Kidney (tissue), 14 donors: ENCODE measurements around the gene THADA. TPM values are rescaled to one million over a fixed set of nuclear protein-coding genes. Genes with fewer than 3 reads are reported as not detected.

ENCODE experiments used
- DNase-seq, 5 donors: peaks; one replicate each; pipeline ENCODE4 v3.0.0-alpha.2; 2013 to 2020
- FAIRE-seq: peaks from 2 replicates; lab custom pipeline; 2012; peaks lifted over from hg19 to GRCh38; lab: Jason Lieb, UNC
- H3K27ac ChIP-seq, 2 donors: one replicate each; pipeline ENCODE4 v1.7.0; 2013; ENCODE audit warnings: low read depth in 2 of 2, low read length in 2 of 2, inconsistent platforms in 1 of 2
- H3K27me3 ChIP-seq: one replicate; pipeline ENCODE4 v1.7.1; 2013; ENCODE audit warnings: low read length, inconsistent platforms; ENCODE audit not compliant: control insufficient read depth, insufficient read depth
- H3K36me3 ChIP-seq, 3 donors: one replicate each; pipeline versions ENCODE4 v1.7.0 to v1.7.1; 2013; ENCODE audit warnings: low read length in 3 of 3, control low read depth in 1 of 3, inconsistent platforms in 1 of 3; ENCODE audit not compliant: insufficient read depth in 3 of 3, control insufficient read depth in 2 of 3
- H3K4me1 ChIP-seq, 3 donors: one replicate each; pipeline versions ENCODE4 v1.7.0 to v1.7.1; 2013; ENCODE audit warnings: low read length in 3 of 3, inconsistent platforms in 1 of 3, low read depth in 1 of 3; ENCODE audit not compliant: control insufficient read depth in 2 of 3, insufficient read depth in 2 of 3
- H3K4me3 ChIP-seq, 3 donors: one replicate each; pipeline versions ENCODE4 v1.7.0 to v1.8.1; 2013; ENCODE audit warnings: low read length in 3 of 3, control low read depth in 1 of 3, inconsistent platforms in 1 of 3
- H3K9ac ChIP-seq, 3 donors: one replicate each; pipeline versions ENCODE4 v1.7.0 to v1.7.1; 2013; ENCODE audit warnings: low read length in 3 of 3, control low read depth in 1 of 3, inconsistent platforms in 1 of 3
- H3K9me3 ChIP-seq, 3 donors: one replicate each; pipeline versions ENCODE4 v1.7.0 to v1.7.1; 2013; ENCODE audit warnings: low read length in 3 of 3, control low read depth in 1 of 3, inconsistent platforms in 1 of 3; ENCODE audit not compliant: control insufficient read depth in 2 of 3, insufficient read depth in 1 of 3
- intact Hi-C: fragments of 100-400 bp; cut with DNase I; formaldehyde crosslinking; loops from one replicate; pipeline ENCODE4 v1.11.1; 2022
- polyA plus RNA-seq: library from polyadenylated mRNA; stranded (reverse); fragments of 350-450 nt; fragmentation: Illumina TruSeq; extraction: RNeasy Lipid Tissue Mini Kit (QIAGEN cat#74804); gene quantifications from one replicate; pipeline ENCODE4 v1.2.3, GENCODE V29; 2014; ENCODE audit warnings: low read depth, low replicate concordance; ENCODE audit not compliant: insufficient read depth
- total RNA-seq: library from RNA; stranded (reverse); fragmentation: NEBNext Ultra II Directional; extraction: Animal tissue kit (Norgen Biotek cat#: 25700); gene quantifications from one replicate; pipeline ENCODE4 v1.2.1, GENCODE V29; 2021
- TF ChIP-seq, protein P1 (sequence below): IDR thresholded peaks from 3 replicates; pipeline ENCODE4 v1.5.1; 2012; ENCODE audit warnings: mild to moderate bottlenecking, moderate library complexity, borderline replicate concordance; ENCODE audit not compliant: insufficient read depth; ENCODE audit errors: extremely low read depth
- donor health status: control.
- donor health status: control.
- donor health status: control.
- donor health status: control.
- donor health status: control.
- donor health status: DM: yes; HTN: yes; CAD: no.
- donor health status: Normal renal cell carcinoma (clear cell type).

The THADA gene
- total and polyA plus RNA-seq, 2 donors from 2014 or later, result 21.4 to 45.1 TPM

DNA sequence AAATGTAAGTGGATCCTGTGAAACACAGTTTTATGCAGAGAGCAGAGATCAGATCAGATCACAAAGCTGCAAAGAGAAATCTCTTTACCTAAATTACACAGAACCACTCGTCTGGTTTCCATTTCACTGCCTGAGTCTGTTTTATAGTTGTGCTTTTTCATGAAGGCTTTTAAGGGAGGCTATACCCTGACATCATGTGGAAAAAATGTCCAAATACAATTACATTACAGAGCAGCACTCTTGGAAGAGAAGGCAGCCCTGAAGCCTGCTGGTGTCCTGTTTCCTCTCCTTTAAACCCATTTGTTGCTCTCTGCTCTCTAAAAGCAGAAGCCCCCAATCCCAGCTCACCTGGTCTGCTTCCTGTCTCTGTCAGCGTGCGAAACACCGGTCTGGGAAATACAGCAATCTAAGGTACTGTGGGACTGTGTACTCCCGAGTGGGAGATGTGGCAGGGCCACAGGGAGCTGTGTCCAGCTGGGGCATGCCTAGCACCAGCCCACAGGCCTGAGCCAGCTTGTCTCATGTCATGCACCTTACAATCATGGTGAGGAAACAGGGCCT, 344.6 kb downstream of the THADA start:
- TF ChIP-seq, protein P1, sequence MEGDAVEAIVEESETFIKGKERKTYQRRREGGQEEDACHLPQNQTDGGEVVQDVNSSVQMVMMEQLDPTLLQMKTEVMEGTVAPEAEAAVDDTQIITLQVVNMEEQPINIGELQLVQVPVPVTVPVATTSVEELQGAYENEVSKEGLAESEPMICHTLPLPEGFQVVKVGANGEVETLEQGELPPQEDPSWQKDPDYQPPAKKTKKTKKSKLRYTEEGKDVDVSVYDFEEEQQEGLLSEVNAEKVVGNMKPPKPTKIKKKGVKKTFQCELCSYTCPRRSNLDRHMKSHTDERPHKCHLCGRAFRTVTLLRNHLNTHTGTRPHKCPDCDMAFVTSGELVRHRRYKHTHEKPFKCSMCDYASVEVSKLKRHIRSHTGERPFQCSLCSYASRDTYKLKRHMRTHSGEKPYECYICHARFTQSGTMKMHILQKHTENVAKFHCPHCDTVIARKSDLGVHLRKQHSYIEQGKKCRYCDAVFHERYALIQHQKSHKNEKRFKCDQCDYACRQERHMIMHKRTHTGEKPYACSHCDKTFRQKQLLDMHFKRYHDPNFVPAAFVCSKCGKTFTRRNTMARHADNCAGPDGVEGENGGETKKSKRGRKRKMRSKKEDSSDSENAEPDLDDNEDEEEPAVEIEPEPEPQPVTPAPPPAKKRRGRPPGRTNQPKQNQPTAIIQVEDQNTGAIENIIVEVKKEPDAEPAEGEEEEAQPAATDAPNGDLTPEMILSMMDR, result no peak
- no peak overlapping the region for H3K4me3 ChIP-seq
- peak overlapping the region in 1 of 2 donors; percentile 20 for H3K27ac ChIP-seq
- DNase-seq (peak in 3 of 5 donors; percentile 62 to 94 (median 91)), FAIRE-seq (no peak)
- H3K9ac ChIP-seq, result peak overlapping the region in 1 of 3 donors; percentile 3
- no peaks in the 10 kb centered on the region for H3K36me3 ChIP-seq
- H3K4me1 ChIP-seq, result peaks cover 0 to 4% (median 3%) of the 10 kb centered on the region in 3 donors
- intact Hi-C loops, result no loop called here
- H3K27me3 ChIP-seq, result no peaks in the 10 kb centered on the region
- no peaks in the 10 kb centered on the region for H3K9me3 ChIP-seq

DNA sequence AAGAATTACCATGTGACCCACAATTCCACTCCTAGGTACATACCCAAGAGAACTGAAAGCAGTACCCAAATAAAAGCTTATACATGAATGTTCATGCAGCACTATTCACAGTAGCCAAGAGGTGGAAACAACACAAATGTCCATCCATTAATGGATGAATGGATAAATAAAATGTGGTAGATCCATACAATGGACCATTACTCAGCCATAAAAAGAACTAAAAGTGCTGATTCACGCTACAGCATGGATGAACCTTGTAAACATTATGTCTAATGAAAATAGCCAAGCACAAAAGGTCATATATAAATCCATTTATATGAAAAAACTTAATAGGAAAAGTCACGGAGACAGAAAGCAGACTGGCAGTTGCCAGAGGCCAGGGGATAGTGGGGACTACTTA, 345.8 kb downstream of the THADA start:
- TF ChIP-seq, protein P1, result no peak
- H3K27ac ChIP-seq, result no peak overlapping the region

DNA sequence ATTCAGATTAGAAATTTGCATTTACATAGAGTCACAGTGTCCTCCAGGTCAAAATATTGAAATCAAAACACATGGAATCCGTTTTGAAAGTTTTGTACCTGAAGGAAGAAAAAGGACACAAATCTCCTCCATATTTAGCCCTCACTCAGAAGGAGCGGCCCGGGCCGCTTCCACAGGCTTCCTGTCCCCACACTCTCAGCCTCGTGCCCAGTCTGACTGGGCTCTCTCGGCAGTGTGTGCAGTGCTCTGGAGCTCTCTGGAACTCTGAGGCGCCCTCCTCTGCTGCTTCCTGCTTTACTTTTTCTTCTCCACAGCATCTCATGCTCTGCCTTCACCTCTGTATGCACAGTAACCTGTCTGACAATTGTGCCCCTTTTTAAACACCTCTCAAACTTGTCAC, 347.2 kb downstream of the THADA start:
- H3K4me1 ChIP-seq, result peaks cover 0 to 5% (median 4%) of the 10 kb centered on the region in 3 donors
- FAIRE-seq, result no peak
- TF ChIP-seq, protein P1, result no peak
- DNase-seq, result no peak
- intact Hi-C loops, result loop anchor here (10.0 kb wide), 1 partner anchor 404 kb away; no protein-coding TSS in a partner anchor
- no peaks in the 10 kb centered on the region for H3K36me3 ChIP-seq
- H3K9me3 ChIP-seq, result no peaks in the 10 kb centered on the region
- no peak overlapping the region for H3K4me3 ChIP-seq
- H3K27ac ChIP-seq, result no peak overlapping the region
- no peaks in the 10 kb centered on the region for H3K27me3 ChIP-seq
- no peak overlapping the region for H3K9ac ChIP-seq

More for the DNA sequence above, 345.8 kb downstream of the THADA start:
- H3K27me3 ChIP-seq, result no peaks in the 10 kb centered on the region
- DNase-seq (no peak), FAIRE-seq (no peak)
- peaks cover 0 to 4% (median 3%) of the 10 kb centered on the region in 3 donors for H3K4me1 ChIP-seq
- H3K9me3 ChIP-seq, result no peaks in the 10 kb centered on the region
- intact Hi-C loops, result no loop called here
- H3K4me3 ChIP-seq, result no peak overlapping the region
- no peak overlapping the region for H3K9ac ChIP-seq
- no peaks in the 10 kb centered on the region for H3K36me3 ChIP-seq
